ENCODE results near the gene VTI1A.
"Not testable (repeated sequence)": the region's sequence is repeated elsewhere in the genome, so short reads cannot be mapped to it uniquely, and the experiment has no call there.

The VTI1A gene

GRCh38 chr10:112456533-112456932, 9.5 kb downstream of the VTI1A start:
- no peak for DNase-seq

- DNase-seq = no peak
Measured at GRCh38 chr10:112460366-112460765, 13.4 kb downstream of the VTI1A start.

- DNase-seq = no peak
Measured at GRCh38 chr10:112461029-112461887, 14.2 kb downstream of the VTI1A start.

- not testable (repeated sequence) for DNase-seq
Measured at GRCh38 chr10:112464074-112464473, 17.1 kb downstream of the VTI1A start.

GRCh38 chr10:112465299-112465883, 18.4 kb downstream of the VTI1A start:
- DNase-seq = no peak

- no peak for DNase-seq
Measured at GRCh38 chr10:112466802-112467201, 19.8 kb downstream of the VTI1A start.

GRCh38 chr10:112467541-112468075, 20.6 kb downstream of the VTI1A start:
- no peak for DNase-seq

GRCh38 chr10:112471878-112472487, 25.0 kb downstream of the VTI1A start:
- DNase-seq = peak; percentile 20

GRCh38 chr10:112475575-112476218, 28.7 kb downstream of the VTI1A start:
- DNase-seq = no peak

- no peak for DNase-seq
Measured at GRCh38 chr10:112481602-112482001, 34.6 kb downstream of the VTI1A start.

- no peak for DNase-seq
Measured at GRCh38 chr10:112484399-112484798, 37.4 kb downstream of the VTI1A start.

GRCh38 chr10:112487964-112488363, 40.9 kb downstream of the VTI1A start:
- DNase-seq = no peak

- peak; percentile 85 for DNase-seq
Measured at GRCh38 chr10:112490545-112490944, 43.5 kb downstream of the VTI1A start.

GRCh38 chr10:112491144-112491543, 44.1 kb downstream of the VTI1A start:
- no peak for DNase-seq

- DNase-seq = no peak
Measured at GRCh38 chr10:112492736-112493135, 45.7 kb downstream of the VTI1A start.

GRCh38 chr10:112497347-112497950, 50.4 kb downstream of the VTI1A start:
- DNase-seq = no peak

- DNase-seq = no peak
Measured at GRCh38 chr10:112498806-112499205, 51.8 kb downstream of the VTI1A start.

GRCh38 chr10:112499985-112500384, 53.0 kb downstream of the VTI1A start:
- not testable (repeated sequence) for DNase-seq

- DNase-seq = no peak
Measured at GRCh38 chr10:112502536-112502935, 55.5 kb downstream of the VTI1A start.

- DNase-seq = no peak
Measured at GRCh38 chr10:112503643-112504042, 56.6 kb downstream of the VTI1A start.

GRCh38 chr10:112507046-112507445, 60.0 kb downstream of the VTI1A start:
- no peak for DNase-seq

- no peak for DNase-seq
Measured at GRCh38 chr10:112507988-112508387, 61.0 kb downstream of the VTI1A start.
